22Rv1 (cell line): ENCODE data around the gene OLIG3.

Experiments
- ZFX ChIP-seq: fragments of 450-650 bp; IDR thresholded peaks from 2 replicates; pipeline ENCODE4 v1.6.1; 2017; ENCODE audit warnings: antibody characterized with exemption, borderline replicate concordance
- TF ChIP-seq, protein P1 (sequence below): fragments of 450-650 bp; IDR thresholded peaks from 2 replicates; pipeline ENCODE4 v1.5.1; 2017; ENCODE audit warnings: mild to moderate bottlenecking

- TF ChIP-seq, protein P1, sequence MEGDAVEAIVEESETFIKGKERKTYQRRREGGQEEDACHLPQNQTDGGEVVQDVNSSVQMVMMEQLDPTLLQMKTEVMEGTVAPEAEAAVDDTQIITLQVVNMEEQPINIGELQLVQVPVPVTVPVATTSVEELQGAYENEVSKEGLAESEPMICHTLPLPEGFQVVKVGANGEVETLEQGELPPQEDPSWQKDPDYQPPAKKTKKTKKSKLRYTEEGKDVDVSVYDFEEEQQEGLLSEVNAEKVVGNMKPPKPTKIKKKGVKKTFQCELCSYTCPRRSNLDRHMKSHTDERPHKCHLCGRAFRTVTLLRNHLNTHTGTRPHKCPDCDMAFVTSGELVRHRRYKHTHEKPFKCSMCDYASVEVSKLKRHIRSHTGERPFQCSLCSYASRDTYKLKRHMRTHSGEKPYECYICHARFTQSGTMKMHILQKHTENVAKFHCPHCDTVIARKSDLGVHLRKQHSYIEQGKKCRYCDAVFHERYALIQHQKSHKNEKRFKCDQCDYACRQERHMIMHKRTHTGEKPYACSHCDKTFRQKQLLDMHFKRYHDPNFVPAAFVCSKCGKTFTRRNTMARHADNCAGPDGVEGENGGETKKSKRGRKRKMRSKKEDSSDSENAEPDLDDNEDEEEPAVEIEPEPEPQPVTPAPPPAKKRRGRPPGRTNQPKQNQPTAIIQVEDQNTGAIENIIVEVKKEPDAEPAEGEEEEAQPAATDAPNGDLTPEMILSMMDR = no peak
- no peak for TF ChIP-seq ZFX
Observed at GRCh38 chr6:137487181-137487868, 6.9 kb downstream of the OLIG3 start.
